Activated naive CD4-positive, alpha-beta T cell treated with anti-CD3 and anti-CD28 coated beads, Interleukin-2, amount 10 ng/mL, durations not matched to agents 7 days and 5 days (primary cell): Measurements from ENCODE around the gene DAP.
A peak's percentile ranks its signal among the peaks of the same experiment; 100 is the strongest.
"Not testable (repeated sequence)": the region's sequence is repeated elsewhere in the genome, so short reads cannot be mapped to it uniquely, and the experiment has no call there.

Experiments used
- CTCF ChIA-PET: fragments of 350-600 bp; sonication (Branson Sonifier 250); formaldehyde crosslinking; loops from one replicate; lab custom pipeline; 2021; ENCODE audit warnings: antibody characterized with exemption; lab: Charles Lee
- DNase-seq: peaks from one replicate; pipeline ENCODE4 v3.0.0-alpha.2; 2020
- H3K27ac Mint-ChIP-seq: one replicate; pipeline ENCODE4 v1.8.0; 2021; ENCODE audit warnings: mild to moderate bottlenecking, moderate library complexity, mixed read lengths
- H3K27me3 Mint-ChIP-seq: one replicate; pipeline ENCODE4 v1.8.0; 2021; ENCODE audit warnings: mild to moderate bottlenecking, mixed read lengths
- H3K36me3 Mint-ChIP-seq: one replicate; pipeline ENCODE4 v1.8.0; 2021; ENCODE audit warnings: mixed read lengths
- H3K4me1 Mint-ChIP-seq: one replicate; pipeline ENCODE4 v1.8.0; 2021; ENCODE audit warnings: mixed read lengths
- H3K4me3 Mint-ChIP-seq: one replicate; pipeline ENCODE4 v1.8.0; 2021; ENCODE audit warnings: mild to moderate bottlenecking, moderate library complexity, mixed read lengths
- H3K9me3 Mint-ChIP-seq: one replicate; pipeline ENCODE4 v1.8.0; 2021; ENCODE audit warnings: mixed read lengths

DAP gene

GRCh38 chr5:10718617-10719016, 42.4 kb downstream of the DAP start:
- H3K4me3 Mint-ChIP-seq, H3K27me3 Mint-ChIP-seq, H3K27ac Mint-ChIP-seq, CTCF ChIA-PET, H3K4me1 Mint-ChIP-seq, H3K9me3 Mint-ChIP-seq, DNase-seq: not testable (repeated sequence)
- peaks cover 13% of the 10 kb centered on the region for H3K36me3 Mint-ChIP-seq

DNA sequence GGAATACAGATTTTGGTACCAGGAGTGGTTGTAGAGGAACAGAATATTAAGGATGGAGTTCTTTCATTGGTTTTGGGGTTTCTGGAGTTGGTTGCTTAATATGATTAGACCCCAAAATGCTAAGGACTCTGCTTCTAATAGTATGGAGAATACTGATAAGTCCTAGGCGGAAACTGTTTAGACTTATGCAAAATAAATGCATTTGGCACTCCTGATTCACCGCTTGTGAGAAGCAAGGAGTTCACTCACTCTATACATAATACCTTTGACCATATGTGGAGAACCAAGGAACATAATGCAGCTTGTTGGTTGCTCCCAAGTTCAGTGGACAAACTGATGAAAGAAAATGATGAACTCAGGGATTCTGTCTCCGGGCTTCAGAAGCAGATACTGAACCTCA, 44.2 kb downstream of the DAP start:
- not testable (repeated sequence) for H3K4me3 Mint-ChIP-seq, H3K9me3 Mint-ChIP-seq, H3K4me1 Mint-ChIP-seq, DNase-seq, H3K27me3 Mint-ChIP-seq, H3K27ac Mint-ChIP-seq, H3K36me3 Mint-ChIP-seq
- CTCF ChIA-PET: interaction anchor here (0.7 kb wide), 1 partner anchor 352 kb away, joined by 3 read pairs; no protein-coding TSS in a partner anchor

- Mint-ChIP-seq H3K27ac (no peak overlapping the region), H3K27me3 (no peaks in the 10 kb centered on the region), H3K4me3 (no peak overlapping the region), H3K9me3 (no peaks in the 10 kb centered on the region), H3K36me3 (peaks cover 4% of the 10 kb centered on the region), H3K4me1 (no peaks in the 10 kb centered on the region)
- CTCF ChIA-PET: no interaction called here
- DNase-seq: no peak
These were observed 45.3 kb downstream of the DAP start for GRCh38 chr5:10715605-10716290.

DNA sequence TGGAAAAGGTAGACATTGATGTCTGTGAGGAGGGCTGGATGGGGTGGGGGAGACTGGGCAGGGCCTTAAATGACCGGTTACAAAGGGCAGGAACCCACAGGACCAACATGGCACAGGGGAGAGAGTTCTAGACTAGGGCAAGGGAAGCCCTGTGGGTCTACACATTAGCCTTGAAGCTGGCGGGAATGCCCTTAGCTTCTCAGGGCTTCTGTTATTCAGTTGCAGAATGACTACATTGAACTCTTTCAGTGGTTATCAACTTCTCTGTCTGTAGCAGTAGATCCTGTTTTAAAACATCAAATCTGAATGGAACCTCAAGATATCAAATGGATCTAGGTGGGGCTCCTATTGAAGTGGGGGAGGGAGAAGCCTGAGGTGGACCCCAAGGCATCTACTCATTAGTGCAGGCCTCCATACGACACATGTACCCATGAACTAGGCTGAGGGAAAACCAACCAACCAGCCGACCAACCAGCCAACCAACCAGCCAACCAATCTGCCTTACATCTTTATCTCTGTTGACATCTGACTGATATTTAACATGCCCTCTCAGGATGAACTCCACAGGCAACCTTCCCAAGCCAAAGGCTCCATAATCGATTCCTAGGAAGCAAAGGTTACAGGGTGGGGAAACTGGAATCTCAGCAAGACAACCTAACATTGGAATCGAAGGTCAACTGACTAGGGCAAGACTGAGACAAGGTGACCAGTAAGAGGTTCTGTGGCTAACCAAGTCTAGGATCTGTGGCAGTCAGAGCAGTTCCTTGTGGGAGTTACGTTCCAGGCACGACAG, 48.3 kb downstream of the DAP start:
- peaks cover 4% of the 10 kb centered on the region for H3K36me3 Mint-ChIP-seq
- no peak overlapping the region for H3K27ac Mint-ChIP-seq
- H3K9me3 Mint-ChIP-seq: no peaks in the 10 kb centered on the region
- no peak for DNase-seq
- CTCF ChIA-PET: no interaction called here
- no peaks in the 10 kb centered on the region for H3K27me3 Mint-ChIP-seq
- H3K4me1 Mint-ChIP-seq: no peaks in the 10 kb centered on the region
- no peak overlapping the region for H3K4me3 Mint-ChIP-seq

DNA sequence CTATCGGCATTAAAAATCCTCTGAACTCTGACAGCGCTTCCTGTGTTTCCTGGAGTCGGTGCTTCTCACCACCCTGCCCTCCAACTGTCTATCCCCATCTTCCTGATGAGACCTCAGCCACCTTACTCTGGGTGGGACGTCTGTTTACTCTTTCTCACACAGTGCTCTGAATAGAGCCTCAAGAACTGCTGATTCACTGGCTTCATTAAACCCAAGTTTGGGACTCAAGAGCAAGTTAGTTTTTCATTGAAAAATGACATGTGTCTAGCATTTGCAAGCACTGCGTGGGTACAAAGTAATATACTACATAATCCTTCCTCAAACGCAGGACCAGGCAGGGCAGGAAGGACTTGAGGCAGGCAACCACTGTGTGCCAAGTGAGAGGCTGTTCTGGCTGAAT, 49.5 kb downstream of the DAP start:
- no peak overlapping the region for H3K4me3 Mint-ChIP-seq
- DNase-seq: no peak
- H3K27me3 Mint-ChIP-seq: no peaks in the 10 kb centered on the region
- H3K36me3 Mint-ChIP-seq: no peaks in the 10 kb centered on the region
- no peaks in the 10 kb centered on the region for H3K9me3 Mint-ChIP-seq
- CTCF ChIA-PET: no interaction called here
- H3K27ac Mint-ChIP-seq: no peak overlapping the region
- H3K4me1 Mint-ChIP-seq: no peaks in the 10 kb centered on the region

- no peaks in the 10 kb centered on the region for H3K27me3 Mint-ChIP-seq
- CTCF ChIA-PET: interaction anchor here (0.6 kb wide), 1 partner anchor 8 kb away, joined by 3 read pairs; no protein-coding TSS in a partner anchor
- H3K36me3 Mint-ChIP-seq: no peaks in the 10 kb centered on the region
- peaks cover 3% of the 10 kb centered on the region for H3K4me1 Mint-ChIP-seq
- no peak overlapping the region for H3K4me3 Mint-ChIP-seq
- H3K9me3 Mint-ChIP-seq: no peaks in the 10 kb centered on the region
- peak overlapping the region; percentile 26 for H3K27ac Mint-ChIP-seq
- DNase-seq: no peak
These were observed 50.4 kb downstream of the DAP start for GRCh38 chr5:10710513-10711128.

DNA sequence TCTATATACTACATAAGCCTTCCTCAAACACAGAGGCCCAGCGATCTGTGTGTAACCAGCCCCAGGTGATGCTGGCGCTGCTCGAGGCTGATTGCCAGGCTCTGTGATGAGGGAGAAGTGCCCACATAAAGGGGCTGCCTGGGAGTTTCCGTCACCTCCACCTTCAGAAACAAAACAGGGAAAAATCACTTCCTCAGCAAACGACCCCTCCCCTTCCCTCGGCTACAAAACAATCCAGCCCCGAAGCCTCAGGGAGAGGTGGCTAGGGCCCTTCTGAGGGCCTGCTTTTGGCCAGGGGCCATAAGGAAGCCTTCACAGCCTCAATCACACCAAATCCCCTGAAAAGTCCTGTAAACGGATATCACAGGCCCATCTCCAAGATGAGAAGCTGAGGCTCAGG, 51.1 kb downstream of the DAP start:
- H3K4me1 Mint-ChIP-seq: peaks cover 10% of the 10 kb centered on the region
- CTCF ChIA-PET: no interaction called here
- no peak overlapping the region for H3K4me3 Mint-ChIP-seq
- no peaks in the 10 kb centered on the region for H3K27me3 Mint-ChIP-seq
- no peaks in the 10 kb centered on the region for H3K36me3 Mint-ChIP-seq
- no peaks in the 10 kb centered on the region for H3K9me3 Mint-ChIP-seq
- no peak overlapping the region for H3K27ac Mint-ChIP-seq
- DNase-seq: no peak

DNA sequence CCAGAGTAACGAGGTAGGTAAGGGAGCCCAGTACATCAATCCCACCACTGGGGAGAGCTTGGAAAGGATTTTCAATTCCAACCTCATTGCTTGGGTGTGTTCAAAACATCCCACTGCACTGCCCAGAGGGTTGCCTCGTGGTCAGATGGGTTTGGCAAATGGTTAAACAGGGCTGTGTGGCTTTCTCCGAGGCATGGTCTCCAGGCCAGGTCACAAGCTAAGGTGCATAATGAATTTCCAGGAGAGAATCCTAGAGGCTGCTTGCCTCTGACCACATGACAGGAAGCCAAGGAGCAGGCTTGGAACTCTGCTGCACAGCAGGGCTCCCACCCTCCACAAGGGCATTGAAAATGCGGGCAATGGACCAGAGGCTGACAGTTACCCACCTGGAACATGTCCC, 51.6 kb downstream of the DAP start:
- Mint-ChIP-seq H3K9me3 (no peaks in the 10 kb centered on the region), H3K36me3 (no peaks in the 10 kb centered on the region), H3K4me3 (no peak overlapping the region), H3K27me3 (no peaks in the 10 kb centered on the region), H3K27ac (no peak overlapping the region), H3K4me1 (peaks cover 15% of the 10 kb centered on the region)
- DNase-seq: no peak
- CTCF ChIA-PET: no interaction called here

- DNase-seq: no peak
- CTCF ChIA-PET: no interaction called here
- Mint-ChIP-seq H3K9me3 (no peaks in the 10 kb centered on the region), H3K27me3 (no peaks in the 10 kb centered on the region), H3K36me3 (peaks cover 1% of the 10 kb centered on the region), H3K4me3 (no peak overlapping the region), H3K4me1 (peaks cover 20% of the 10 kb centered on the region), H3K27ac (no peak overlapping the region)
These were observed 52.7 kb downstream of the DAP start for GRCh38 chr5:10708189-10708944.

- no peaks in the 10 kb centered on the region for H3K27me3 Mint-ChIP-seq
- no peak for DNase-seq
- H3K36me3 Mint-ChIP-seq: peaks cover 1% of the 10 kb centered on the region
- H3K9me3 Mint-ChIP-seq: no peaks in the 10 kb centered on the region
- CTCF ChIA-PET: no interaction called here
- H3K27ac Mint-ChIP-seq: no peak overlapping the region
- no peak overlapping the region for H3K4me3 Mint-ChIP-seq
- peaks cover 20% of the 10 kb centered on the region for H3K4me1 Mint-ChIP-seq
These were observed 53.6 kb downstream of the DAP start for GRCh38 chr5:10707198-10708142.

DNA sequence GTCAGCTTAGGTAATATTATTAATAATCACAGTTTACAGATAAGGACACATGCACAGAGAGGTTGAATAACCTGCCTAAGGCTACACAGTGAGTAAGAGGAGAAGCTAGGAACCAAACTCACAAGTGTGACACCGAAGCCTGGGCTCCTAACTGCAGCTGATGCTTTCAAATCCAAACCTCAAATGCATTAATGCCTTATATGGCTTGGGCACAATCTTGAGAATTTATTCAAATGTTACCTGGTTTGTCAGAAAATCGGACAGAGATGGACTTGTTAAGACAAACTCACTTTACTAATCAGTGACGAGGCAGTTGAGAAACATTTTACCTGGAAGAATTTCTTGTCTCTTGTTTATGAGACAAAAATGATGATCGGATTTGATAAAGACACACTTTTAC, 54.7 kb downstream of the DAP start:
- Mint-ChIP-seq H3K27me3 (no peaks in the 10 kb centered on the region), H3K36me3 (peaks cover 1% of the 10 kb centered on the region), H3K4me3 (no peak overlapping the region), H3K4me1 (peaks cover 20% of the 10 kb centered on the region), H3K27ac (no peak overlapping the region), H3K9me3 (no peaks in the 10 kb centered on the region)
- DNase-seq: no peak
- CTCF ChIA-PET: interaction anchor here (1.1 kb wide), 1 partner anchor 254 kb away, joined by 3 read pairs; no protein-coding TSS in a partner anchor

DNA sequence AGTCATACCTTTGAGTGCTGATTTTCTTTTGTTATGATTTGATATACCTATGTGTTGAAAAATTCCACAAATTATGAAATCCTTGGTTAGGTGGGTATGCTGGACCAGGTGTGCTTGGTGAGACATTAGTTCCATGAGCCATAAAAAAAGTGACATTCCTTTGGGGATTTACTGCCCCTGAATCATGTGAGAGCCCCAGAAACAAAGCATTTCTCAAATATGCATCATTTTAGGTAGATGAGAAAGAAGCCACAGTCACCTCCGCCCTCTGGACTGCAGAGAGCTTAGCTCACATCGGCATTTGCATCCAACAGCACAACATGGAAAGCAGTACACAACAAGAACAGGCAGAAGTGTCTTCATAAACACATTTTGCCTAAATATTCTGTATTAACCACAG, 55.3 kb downstream of the DAP start:
- H3K27ac Mint-ChIP-seq: no peak overlapping the region
- no peak for DNase-seq

DNA sequence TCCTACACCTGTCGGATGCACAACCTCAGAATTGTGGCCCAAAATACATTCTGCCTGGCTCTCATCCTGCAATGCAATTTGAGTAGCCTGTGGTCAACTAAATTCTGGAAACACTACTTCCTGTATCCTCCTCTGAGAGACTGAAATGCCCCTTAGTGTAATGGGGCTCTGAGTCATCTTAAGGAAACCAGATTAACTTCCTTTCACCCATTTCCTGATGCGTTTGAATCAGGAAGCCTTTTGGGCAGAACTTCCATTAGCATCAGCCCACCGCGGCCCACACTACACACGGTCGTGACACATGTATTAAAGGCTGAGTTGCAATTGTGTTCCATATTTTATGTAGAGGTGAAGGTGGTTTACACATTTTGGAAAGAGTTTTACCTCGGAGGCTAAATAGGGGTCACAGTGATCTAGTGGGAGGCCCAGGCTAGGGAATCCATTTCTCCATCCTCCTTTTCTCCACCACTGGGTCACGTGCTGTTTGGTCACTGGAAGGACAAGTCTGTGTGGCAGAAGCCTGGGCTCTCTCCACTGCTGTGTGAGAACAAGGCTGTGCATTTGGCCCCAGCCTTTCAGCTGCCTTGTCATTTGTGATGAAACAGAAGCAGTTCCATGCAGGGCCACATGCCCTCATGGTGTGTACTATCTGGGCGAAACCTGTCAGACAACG, 55.9 kb downstream of the DAP start:
- Mint-ChIP-seq H3K27ac (peak overlapping the region; percentile 43), H3K9me3 (no peaks in the 10 kb centered on the region), H3K4me1 (peaks cover 20% of the 10 kb centered on the region), H3K36me3 (peaks cover 1% of the 10 kb centered on the region), H3K27me3 (no peaks in the 10 kb centered on the region), H3K4me3 (no peak overlapping the region)
- CTCF ChIA-PET: no interaction called here
- DNase-seq: no peak

More for the DNA sequence above, 55.3 kb downstream of the DAP start:
- no peaks in the 10 kb centered on the region for H3K27me3 Mint-ChIP-seq
- H3K4me3 Mint-ChIP-seq: no peak overlapping the region
- no peaks in the 10 kb centered on the region for H3K9me3 Mint-ChIP-seq
- CTCF ChIA-PET: interaction anchor here (1.1 kb wide), 1 partner anchor 253 kb away, joined by 3 read pairs; no protein-coding TSS in a partner anchor
- peaks cover 1% of the 10 kb centered on the region for H3K36me3 Mint-ChIP-seq
- peaks cover 20% of the 10 kb centered on the region for H3K4me1 Mint-ChIP-seq
